K562 (cell line): Measurements from ENCODE around the gene CTIF. TPM values are rescaled to one million over a fixed set of nuclear protein-coding genes. Genes with fewer than 3 reads are reported as not detected.

Source experiments
- ATAC-seq: fragments of 200-7000 bp; cut with Tn5 transposase; 3 replicates; pipeline ENCODE4 v1.9.1; 2020; ENCODE audit warnings: moderate library complexity
- BruUV-seq: library from RNA; stranded (reverse); fragments of 400-500 nt; replicated peaks from 2 replicates; lab custom pipeline; 2021; lab: Mats Ljungman, UMichigan
- CTCF ChIA-PET: fragments of 300-600 bp; formaldehyde crosslinking; extraction: SDS; loops from one replicate; lab custom pipeline; 2021; ENCODE audit warnings: low intra/inter-chr PET ratio; lab: Yijun Ruan, JAX
- POLR2A ChIA-PET: fragments of 300-600, 350-650 bp; sonication (Branson Sonifier 250); formaldehyde crosslinking; extraction: SDS; loops from one replicate; lab custom pipeline; 2021; ENCODE audit warnings: antibody characterized with exemption, inconsistent platforms; lab: Yijun Ruan, JAX
- DNase-seq, 4 experiments: peaks; one replicate each; pipeline versions ENCODE4 v3.0.0 to v3.0.0-alpha.2; 2011 to 2018; ENCODE audit warnings: low spot score in 3 of 4, mixed read lengths in 3 of 4; ENCODE audit errors: extremely low read depth in 1 of 4
- FAIRE-seq: peaks from 2 replicates; lab custom pipeline; 2011; peaks lifted over from hg19 to GRCh38; lab: Jason Lieb, UNC
- H2AFZ ChIP-seq: 2 replicates; pipeline ENCODE4 v1.6.0; 2011; ENCODE audit warnings: low read depth, low read length, control low read depth, inconsistent platforms
- H3K27ac ChIP-seq: fragments of 200-600 bp; 3 replicates; pipeline ENCODE4 v1.8.0; 2011; ENCODE audit warnings: low read depth, mild to moderate bottlenecking, control low read depth, inconsistent platforms, low read length, moderate library complexity, mixed read lengths; ENCODE audit errors: extremely low read depth
- H3K27me3 ChIP-seq, 2 experiments: fragments of 300-600 bp in 1 of 2; 2 replicates in 1 of 2; 3 replicates in 1 of 2; pipeline versions ENCODE4 v1.6.0 to v1.8.0; 2011; ENCODE audit warnings: inconsistent platforms in 2 of 2, low read length in 2 of 2, mild to moderate bottlenecking in 1 of 2, mixed read lengths in 1 of 2, moderate library complexity in 1 of 2; ENCODE audit not compliant: control insufficient read depth in 2 of 2, insufficient read depth in 2 of 2
- H3K36me3 ChIP-seq: fragments of 300-600 bp; 3 replicates; pipeline ENCODE4 v1.8.0; 2011; ENCODE audit warnings: mild to moderate bottlenecking, low read length, inconsistent platforms; ENCODE audit not compliant: control insufficient read depth, insufficient read depth
- H3K4me1 ChIP-seq, 2 experiments: fragments of 200-600 bp in 1 of 2; replicated peaks in 1 of 2; 2 replicates in 1 of 2; 3 replicates in 1 of 2; pipeline versions ENCODE4 v1.5.1 to v1.8.0; 2011; ENCODE audit warnings: inconsistent platforms in 2 of 2, low read length in 2 of 2, mild to moderate bottlenecking in 1 of 2, mixed read lengths in 1 of 2, moderate library complexity in 1 of 2; ENCODE audit not compliant: control insufficient read depth in 2 of 2, insufficient read depth in 2 of 2
- H3K4me2 ChIP-seq: 2 replicates; pipeline ENCODE4 v1.6.1; 2011; ENCODE audit warnings: low read length, control low read depth, inconsistent platforms, mixed read lengths; ENCODE audit not compliant: insufficient read depth
- H3K4me3 ChIP-seq: fragments of 200-600 bp; sonication (generic), shearing (Covaris generic); 2 replicates; pipeline ENCODE4 v1.5.1; 2016; ENCODE audit warnings: control low read depth, inconsistent platforms
- H3K79me2 ChIP-seq: fragments of 200-600 bp; 3 replicates; pipeline ENCODE4 v1.8.0; 2011; ENCODE audit warnings: low read length, inconsistent platforms; ENCODE audit not compliant: control insufficient read depth, insufficient read depth
- H3K9ac ChIP-seq, 2 experiments: 2 replicates each; pipeline versions ENCODE4 v1.6.0 to v1.6.1; 2011; ENCODE audit warnings: low read depth in 2 of 2, low read length in 2 of 2, control low read depth in 1 of 2, inconsistent platforms in 1 of 2, mild to moderate bottlenecking in 1 of 2, mixed read lengths in 1 of 2; ENCODE audit not compliant: insufficient read depth in 1 of 2
- H3K9me1 ChIP-seq: one replicate; pipeline ENCODE4 v1.6.0; 2011; ENCODE audit warnings: inconsistent platforms, mild to moderate bottlenecking, low read length, moderate library complexity; ENCODE audit not compliant: control insufficient read depth, insufficient read depth
- H3K9me3 ChIP-seq: replicated peaks from 2 replicates; pipeline ENCODE4 v1.5.1; 2011; ENCODE audit warnings: low read depth, low read length, inconsistent platforms; ENCODE audit not compliant: control insufficient read depth, insufficient read depth
- H4K20me1 ChIP-seq: replicated peaks from 2 replicates; pipeline ENCODE4 v1.6.1; 2011; ENCODE audit warnings: low read length, inconsistent platforms, mixed read lengths; ENCODE audit not compliant: control insufficient read depth, insufficient read depth
- ARNT ChIP-seq, 2 experiments: fragments of 450-650 bp; IDR thresholded peaks; 2 replicates each; pipeline ENCODE4 v1.6.1; 2016; ENCODE audit warnings: mild to moderate bottlenecking in 1 of 2
- CC2D1A ChIP-seq: fragments of 450-650 bp; IDR thresholded peaks from 2 replicates; pipeline ENCODE4 v1.6.1; 2017; ENCODE audit warnings: mild to moderate bottlenecking
- HCFC1 ChIP-seq: IDR thresholded peaks from 2 replicates; pipeline ENCODE4 v1.6.1; 2012; ENCODE audit warnings: low read depth, low read length, improper control_type of control experiment
- JUN ChIP-seq, 2 experiments: sonication (generic) in 1 of 2; formaldehyde crosslinking in 1 of 2; IDR thresholded peaks; 2 replicates each; pipeline versions ENCODE4 v1.6.1 to v1.8.0; 2012 to 2022; ENCODE audit warnings: borderline replicate concordance in 2 of 2, mild to moderate bottlenecking in 2 of 2, improper control_type of control experiment in 1 of 2, low read depth in 1 of 2, low read length in 1 of 2, missing genetic modification reagents in 1 of 2
- SMC3 ChIP-seq: conservative IDR thresholded peaks from 2 replicates; pipeline ENCODE4 v1.6.1; 2011; ENCODE audit warnings: low read depth, low read length, improper control_type of control experiment; ENCODE audit not compliant: insufficient read depth
- SRSF3 ChIP-seq: fragments of 200-400 bp; formaldehyde crosslinking; IDR thresholded peaks from 2 replicates; pipeline ENCODE4 v1.6.1; 2016; ENCODE audit warnings: mild to moderate bottlenecking, low read length, moderate library complexity; ENCODE audit not compliant: insufficient read depth
- STAG1 ChIP-seq: sonication (generic); formaldehyde crosslinking; IDR thresholded peaks from 2 replicates; pipeline ENCODE4 v1.5.0; 2020; ENCODE audit warnings: missing genetic modification reagents, borderline replicate concordance
- WGBS: fragments of 100-300 bp; shearing (Covaris generic); methylation state at CpG from one replicate; pipeline ENCODE4 v1.1.6; 2016; ENCODE audit warnings: low coverage, mixed read lengths; ENCODE audit not compliant: insufficient coverage; ENCODE audit errors: missing lambda C conversion rate; 5-methylcytosine and 5-hydroxymethylcytosine counted together
- in situ Hi-C: fragments of 300-500 bp; cut with MboI; formaldehyde crosslinking; loops from 4 replicates; pipeline ENCODE4 v1.15.0; 2018; ENCODE audit warnings: inconsistent platforms, mixed read lengths
- intact Hi-C: fragments of 100-400 bp; cut with micrococcal nuclease; formaldehyde crosslinking; loops from 2 replicates; pipeline ENCODE4 v1.14.2; 2022
- polyA plus RNA-seq, 8 experiments: library from polyadenylated mRNA; depleted of rRNA in 4 of 8; stranded (reverse) in 5 of 8; unstranded in 3 of 8; fragments of >200 nt; fragmentation: Nextera tagmentation in 2 of 8; fragmentation: Illumina TruSeq in 1 of 8; extraction: Ambion mirVana in 2 of 8; extraction: Trizol in 1 of 8; gene quantifications; 2 replicates each; pipeline versions ENCODE4 v1.2.1 to v1.2.3, GENCODE V29; 2011 to 2014; ENCODE audit warnings: inconsistent platforms in 1 of 8, missing spikeins in 1 of 8
- total RNA-seq, 7 experiments: library from RNA; depleted of rRNA in 6 of 7; stranded (reverse); fragments of >200 nt in 6 of 7; fragmentation: Illumina TruSeq in 2 of 7; extraction: Trizol in 2 of 7; gene quantifications; 2 replicates each; pipeline versions ENCODE4 v1.2.1 to v1.2.3, GENCODE V29; 2011 to 2021; ENCODE audit warnings: low replicate concordance in 1 of 7
- TF ChIP-seq, protein P1 (sequence below), 2 experiments: fragments of 450-650 bp in 1 of 2; sonication (generic) in 1 of 2; formaldehyde crosslinking in 1 of 2; IDR thresholded peaks in 1 of 2; conservative IDR thresholded peaks in 1 of 2; 2 replicates each; pipeline versions ENCODE4 v1.6.1 to v1.8.1; 2016 to 2023; ENCODE audit warnings: mild to moderate bottlenecking in 2 of 2, moderate library complexity in 2 of 2, inconsistent platforms in 1 of 2, missing genetic modification reagents in 1 of 2
- TF ChIP-seq, protein P2 (sequence below): fragments of 200-600 bp; sonication (generic); IDR thresholded peaks from one replicate; pipeline ENCODE4 v1.6.1; 2012; ENCODE audit warnings: mild to moderate bottlenecking, low read depth, low read length, inconsistent platforms

CTIF gene
- total and polyA plus RNA-seq, 9 of the 15 experiments (the other 6 are each of a cell fraction or from before 2014, with no cell fraction given): 0.17 to 11.5 (median 2.2) TPM

DNA sequence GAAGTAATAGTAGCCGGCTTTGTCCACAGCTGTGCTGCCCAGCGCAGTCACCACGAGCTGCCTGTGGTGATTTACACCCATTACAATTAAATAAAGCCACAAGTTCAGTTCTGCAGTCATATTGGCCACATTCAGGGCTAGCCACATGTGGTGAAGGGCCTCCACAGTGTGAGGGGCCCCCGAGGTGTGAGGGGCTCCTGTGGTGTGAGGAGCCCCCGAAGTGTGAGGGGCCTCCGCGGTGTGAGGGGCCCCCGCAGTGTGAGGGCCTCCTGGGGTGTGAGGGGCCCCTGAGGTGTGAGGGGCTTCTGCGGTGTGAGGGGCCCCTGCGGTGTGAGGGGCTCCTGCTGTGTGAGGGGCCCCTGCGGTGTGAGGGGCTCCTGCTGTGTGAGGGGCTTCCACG, 191.2 kb downstream of the CTIF start:
- FAIRE-seq (no peak), ATAC-seq (no peak), DNase-seq (no peak)
- H3K4me1 ChIP-seq: peaks cover 0 to 13% of the 10 kb centered on the region in 2 experiments; a peak in 4 of 5 replicates
- H4K20me1 ChIP-seq: no peaks in the 10 kb centered on the region
- intact Hi-C loops (no loop called here), in situ Hi-C loops (no loop called here)
- no peaks in the 10 kb centered on the region for H3K9me1 ChIP-seq
- POLR2A ChIA-PET: no interaction called here
- H3K4me3 ChIP-seq: no peak overlapping the region
- no peak overlapping the region for H3K4me2 ChIP-seq
- H3K79me2 ChIP-seq: no peaks in the 10 kb centered on the region
- no peaks in the 10 kb centered on the region for H3K36me3 ChIP-seq
- BruUV-seq: no TSS peak
- 55% methylated on average over 4 of the region's 12 CpGs for WGBS
- H3K9ac ChIP-seq: no peak overlapping the region
- no peak overlapping the region for H3K27ac ChIP-seq
- no peaks in the 10 kb centered on the region for H3K9me3 ChIP-seq
- no peak for TF ChIP-seq JUN (IDR thresholded peaks at IDR 0.05; ENCODE audit: borderline replicate concordance, low read depth, low read length)
- TF ChIP-seq JUN (CRISPR knock-in tag; IDR thresholded peaks at IDR 0.05; ENCODE audit: borderline replicate concordance): no peak
- no peak for TF ChIP-seq STAG1
- no peak for TF ChIP-seq CC2D1A
- TF ChIP-seq HCFC1: no peak
- no peak for TF ChIP-seq ARNT (IDR thresholded peaks at IDR 0.05)
- TF ChIP-seq SRSF3: no peak
- TF ChIP-seq, protein P1, sequence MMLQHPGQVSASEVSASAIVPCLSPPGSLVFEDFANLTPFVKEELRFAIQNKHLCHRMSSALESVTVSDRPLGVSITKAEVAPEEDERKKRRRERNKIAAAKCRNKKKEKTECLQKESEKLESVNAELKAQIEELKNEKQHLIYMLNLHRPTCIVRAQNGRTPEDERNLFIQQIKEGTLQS (IDR thresholded peaks at IDR 0.05): no peak
- TF ChIP-seq, protein P1 (CRISPR knock-in tag; conservative IDR thresholded peaks at IDR 0.05): no peak
- TF ChIP-seq SMC3: no peak
- TF ChIP-seq, protein P2, sequence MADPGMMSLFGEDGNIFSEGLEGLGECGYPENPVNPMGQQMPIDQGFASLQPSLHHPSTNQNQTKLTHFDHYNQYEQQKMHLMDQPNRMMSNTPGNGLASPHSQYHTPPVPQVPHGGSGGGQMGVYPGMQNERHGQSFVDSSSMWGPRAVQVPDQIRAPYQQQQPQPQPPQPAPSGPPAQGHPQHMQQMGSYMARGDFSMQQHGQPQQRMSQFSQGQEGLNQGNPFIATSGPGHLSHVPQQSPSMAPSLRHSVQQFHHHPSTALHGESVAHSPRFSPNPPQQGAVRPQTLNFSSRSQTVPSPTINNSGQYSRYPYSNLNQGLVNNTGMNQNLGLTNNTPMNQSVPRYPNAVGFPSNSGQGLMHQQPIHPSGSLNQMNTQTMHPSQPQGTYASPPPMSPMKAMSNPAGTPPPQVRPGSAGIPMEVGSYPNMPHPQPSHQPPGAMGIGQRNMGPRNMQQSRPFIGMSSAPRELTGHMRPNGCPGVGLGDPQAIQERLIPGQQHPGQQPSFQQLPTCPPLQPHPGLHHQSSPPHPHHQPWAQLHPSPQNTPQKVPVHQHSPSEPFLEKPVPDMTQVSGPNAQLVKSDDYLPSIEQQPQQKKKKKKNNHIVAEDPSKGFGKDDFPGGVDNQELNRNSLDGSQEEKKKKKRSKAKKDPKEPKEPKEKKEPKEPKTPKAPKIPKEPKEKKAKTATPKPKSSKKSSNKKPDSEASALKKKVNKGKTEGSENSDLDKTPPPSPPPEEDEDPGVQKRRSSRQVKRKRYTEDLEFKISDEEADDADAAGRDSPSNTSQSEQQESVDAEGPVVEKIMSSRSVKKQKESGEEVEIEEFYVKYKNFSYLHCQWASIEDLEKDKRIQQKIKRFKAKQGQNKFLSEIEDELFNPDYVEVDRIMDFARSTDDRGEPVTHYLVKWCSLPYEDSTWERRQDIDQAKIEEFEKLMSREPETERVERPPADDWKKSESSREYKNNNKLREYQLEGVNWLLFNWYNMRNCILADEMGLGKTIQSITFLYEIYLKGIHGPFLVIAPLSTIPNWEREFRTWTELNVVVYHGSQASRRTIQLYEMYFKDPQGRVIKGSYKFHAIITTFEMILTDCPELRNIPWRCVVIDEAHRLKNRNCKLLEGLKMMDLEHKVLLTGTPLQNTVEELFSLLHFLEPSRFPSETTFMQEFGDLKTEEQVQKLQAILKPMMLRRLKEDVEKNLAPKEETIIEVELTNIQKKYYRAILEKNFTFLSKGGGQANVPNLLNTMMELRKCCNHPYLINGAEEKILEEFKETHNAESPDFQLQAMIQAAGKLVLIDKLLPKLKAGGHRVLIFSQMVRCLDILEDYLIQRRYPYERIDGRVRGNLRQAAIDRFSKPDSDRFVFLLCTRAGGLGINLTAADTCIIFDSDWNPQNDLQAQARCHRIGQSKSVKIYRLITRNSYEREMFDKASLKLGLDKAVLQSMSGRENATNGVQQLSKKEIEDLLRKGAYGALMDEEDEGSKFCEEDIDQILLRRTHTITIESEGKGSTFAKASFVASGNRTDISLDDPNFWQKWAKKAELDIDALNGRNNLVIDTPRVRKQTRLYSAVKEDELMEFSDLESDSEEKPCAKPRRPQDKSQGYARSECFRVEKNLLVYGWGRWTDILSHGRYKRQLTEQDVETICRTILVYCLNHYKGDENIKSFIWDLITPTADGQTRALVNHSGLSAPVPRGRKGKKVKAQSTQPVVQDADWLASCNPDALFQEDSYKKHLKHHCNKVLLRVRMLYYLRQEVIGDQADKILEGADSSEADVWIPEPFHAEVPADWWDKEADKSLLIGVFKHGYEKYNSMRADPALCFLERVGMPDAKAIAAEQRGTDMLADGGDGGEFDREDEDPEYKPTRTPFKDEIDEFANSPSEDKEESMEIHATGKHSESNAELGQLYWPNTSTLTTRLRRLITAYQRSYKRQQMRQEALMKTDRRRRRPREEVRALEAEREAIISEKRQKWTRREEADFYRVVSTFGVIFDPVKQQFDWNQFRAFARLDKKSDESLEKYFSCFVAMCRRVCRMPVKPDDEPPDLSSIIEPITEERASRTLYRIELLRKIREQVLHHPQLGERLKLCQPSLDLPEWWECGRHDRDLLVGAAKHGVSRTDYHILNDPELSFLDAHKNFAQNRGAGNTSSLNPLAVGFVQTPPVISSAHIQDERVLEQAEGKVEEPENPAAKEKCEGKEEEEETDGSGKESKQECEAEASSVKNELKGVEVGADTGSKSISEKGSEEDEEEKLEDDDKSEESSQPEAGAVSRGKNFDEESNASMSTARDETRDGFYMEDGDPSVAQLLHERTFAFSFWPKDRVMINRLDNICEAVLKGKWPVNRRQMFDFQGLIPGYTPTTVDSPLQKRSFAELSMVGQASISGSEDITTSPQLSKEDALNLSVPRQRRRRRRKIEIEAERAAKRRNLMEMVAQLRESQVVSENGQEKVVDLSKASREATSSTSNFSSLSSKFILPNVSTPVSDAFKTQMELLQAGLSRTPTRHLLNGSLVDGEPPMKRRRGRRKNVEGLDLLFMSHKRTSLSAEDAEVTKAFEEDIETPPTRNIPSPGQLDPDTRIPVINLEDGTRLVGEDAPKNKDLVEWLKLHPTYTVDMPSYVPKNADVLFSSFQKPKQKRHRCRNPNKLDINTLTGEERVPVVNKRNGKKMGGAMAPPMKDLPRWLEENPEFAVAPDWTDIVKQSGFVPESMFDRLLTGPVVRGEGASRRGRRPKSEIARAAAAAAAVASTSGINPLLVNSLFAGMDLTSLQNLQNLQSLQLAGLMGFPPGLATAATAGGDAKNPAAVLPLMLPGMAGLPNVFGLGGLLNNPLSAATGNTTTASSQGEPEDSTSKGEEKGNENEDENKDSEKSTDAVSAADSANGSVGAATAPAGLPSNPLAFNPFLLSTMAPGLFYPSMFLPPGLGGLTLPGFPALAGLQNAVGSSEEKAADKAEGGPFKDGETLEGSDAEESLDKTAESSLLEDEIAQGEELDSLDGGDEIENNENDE: no peak
- H3K27me3 ChIP-seq: no peaks in the 10 kb centered on the region
- CTCF ChIA-PET: no interaction called here
- H2AFZ ChIP-seq: no peak overlapping the region
